ENCODE measurements around the gene CATSPERZ. TPM values are rescaled to one million over a fixed set of nuclear protein-coding genes. Genes with fewer than 3 reads are reported as not detected.

The CATSPERZ gene
- total and polyA plus RNA-seq, 9 of the 15 experiments (the other 6 are each of a cell fraction or from before 2014, with no cell fraction given), result 0.86 to 8.5 (median 3.5) TPM

- TF ChIP-seq RBM22 (IDR thresholded peaks at IDR 0.05; ENCODE audit: low read depth, low read length, poor library complexity, severe bottlenecking) (peak; percentile 64), PTTG1 (tag; IDR thresholded peaks at IDR 0.05; ENCODE audit: low read depth) (no peak), SMARCA4 (IDR thresholded peaks at IDR 0.05) (0 out of 2 replicates have a peak, but pooled peaks have one; percentile 33), CEBPZ (IDR thresholded peaks at IDR 0.05; ENCODE audit: borderline replicate concordance, low read depth, low read length) (no peak), ZNF316 (IDR thresholded peaks at IDR 0.05) (no peak), THAP12 (CRISPR knock-in tag; IDR thresholded peaks at IDR 0.05) (0 out of 2 replicates have a peak, but pooled peaks have one; percentile 23), MXD1 (CRISPR knock-in tag; IDR thresholded peaks at IDR 0.05; ENCODE audit: borderline replicate concordance, poor library complexity, severe bottlenecking) (no peak), PHF20 (IDR thresholded peaks at IDR 0.05; ENCODE audit: partially characterized antibody) (peak; percentile 57), ZFP36 (IDR thresholded peaks at IDR 0.05; ENCODE audit: low read depth, low read length, partially characterized antibody) (no peak), MEIS2 (IDR thresholded peaks at IDR 0.05; ENCODE audit: partially characterized antibody) (no peak), E2F4 (CRISPR knock-in tag; IDR thresholded peaks at IDR 0.05; ENCODE audit: low read depth) (0 out of 2 replicates have a peak, but pooled peaks have one; percentile 7)
Measured at GRCh38 chr11:64305691-64306562, 5.8 kb downstream of the CATSPERZ start (continued).
